Peyer's patch (tissue), 4 donors: ENCODE data around the gene RNF169. TPM values are rescaled to one million over a fixed set of nuclear protein-coding genes. Genes with fewer than 3 reads are reported as not detected.
A peak's percentile ranks its signal among the peaks of the same experiment; 100 is the strongest.

Experiments
- DNase-seq, 3 donors: peaks; one replicate each; pipeline ENCODE4 v3.0.0-alpha.2; 2017 to 2019
- H3K27ac ChIP-seq, 4 donors: fragments of 200-600 bp; sonication (generic); one replicate each; pipeline ENCODE4 v1.5.1; 2016 to 2019
- H3K27me3 ChIP-seq, 2 donors: fragments of 200-600 bp; sonication (generic); one replicate each; pipeline ENCODE4 v1.5.1; 2019
- H3K36me3 ChIP-seq, 3 donors: fragments of 200-600 bp; sonication (generic); one replicate each; pipeline ENCODE4 v1.5.1; 2016 to 2019
- H3K4me1 ChIP-seq, 4 donors: fragments of 200-600 bp; sonication (generic); one replicate each; pipeline ENCODE4 v1.5.1; 2016 to 2019
- H3K4me3 ChIP-seq, 4 donors: fragments of 200-600 bp; sonication (generic); 1 replicate in 3 of 4; 2 replicates in 1 of 4; pipeline ENCODE4 v1.5.1; 2016 to 2019; ENCODE audit warnings: mild to moderate bottlenecking in 1 of 4
- H3K9me3 ChIP-seq, 4 donors: fragments of 200-600 bp; sonication (generic); one replicate each; pipeline ENCODE4 v1.5.1; 2016 to 2019; ENCODE audit warnings: mild to moderate bottlenecking in 1 of 4
- POLR2A ChIP-seq, 2 donors: fragments of 450-650 bp; IDR thresholded peaks; one replicate each; pipeline ENCODE4 v1.5.1; 2017; ENCODE audit warnings: antibody characterized with exemption in 2 of 2, mild to moderate bottlenecking in 2 of 2, moderate library complexity in 2 of 2
- total RNA-seq, 4 donors: library from RNA; depleted of rRNA; stranded (reverse); fragments of >200 nt; gene quantifications; one replicate each; pipeline ENCODE4 v1.1.0, GENCODE V29; 2016
- TF ChIP-seq, protein P1 (sequence below), 6 experiments: fragments of 450-650 bp in 4 of 6; fragments of 200-600 bp in 2 of 6; sonication (generic) in 1 of 6; IDR thresholded peaks; one replicate each; pipeline ENCODE4 v1.5.1; 2017 to 2019; ENCODE audit warnings: antibody characterized with exemption in 6 of 6, mild to moderate bottlenecking in 3 of 6, moderate library complexity in 1 of 6

Gene RNF169, protein sequence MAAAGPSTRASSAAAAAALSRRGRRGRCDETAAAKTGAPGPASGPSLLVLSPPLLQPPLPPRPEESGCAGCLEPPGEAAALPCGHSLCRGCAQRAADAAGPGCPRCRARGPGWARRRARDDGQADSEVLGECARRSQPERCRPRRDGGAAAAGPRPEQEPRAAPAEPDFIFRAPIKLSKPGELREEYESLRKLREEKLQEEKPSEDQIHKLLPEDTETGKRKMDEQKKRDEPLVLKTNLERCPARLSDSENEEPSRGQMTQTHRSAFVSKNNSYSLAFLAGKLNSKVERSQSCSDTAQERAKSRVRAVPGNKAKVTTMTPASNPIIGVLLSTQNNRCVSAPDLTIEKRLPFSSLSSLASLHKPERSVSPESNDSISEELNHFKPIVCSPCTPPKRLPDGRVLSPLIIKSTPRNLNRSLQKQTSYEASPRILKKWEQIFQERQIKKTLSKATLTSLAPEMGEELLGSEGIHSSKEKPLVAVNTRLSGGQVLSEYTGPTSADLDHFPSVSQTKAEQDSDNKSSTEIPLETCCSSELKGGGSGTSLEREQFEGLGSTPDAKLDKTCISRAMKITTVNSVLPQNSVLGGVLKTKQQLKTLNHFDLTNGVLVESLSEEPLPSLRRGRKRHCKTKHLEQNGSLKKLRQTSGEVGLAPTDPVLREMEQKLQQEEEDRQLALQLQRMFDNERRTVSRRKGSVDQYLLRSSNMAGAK
- 10 to 100 TPM; 14.2 to 33.8 (median 19.2) TPM for total RNA-seq

DNA sequence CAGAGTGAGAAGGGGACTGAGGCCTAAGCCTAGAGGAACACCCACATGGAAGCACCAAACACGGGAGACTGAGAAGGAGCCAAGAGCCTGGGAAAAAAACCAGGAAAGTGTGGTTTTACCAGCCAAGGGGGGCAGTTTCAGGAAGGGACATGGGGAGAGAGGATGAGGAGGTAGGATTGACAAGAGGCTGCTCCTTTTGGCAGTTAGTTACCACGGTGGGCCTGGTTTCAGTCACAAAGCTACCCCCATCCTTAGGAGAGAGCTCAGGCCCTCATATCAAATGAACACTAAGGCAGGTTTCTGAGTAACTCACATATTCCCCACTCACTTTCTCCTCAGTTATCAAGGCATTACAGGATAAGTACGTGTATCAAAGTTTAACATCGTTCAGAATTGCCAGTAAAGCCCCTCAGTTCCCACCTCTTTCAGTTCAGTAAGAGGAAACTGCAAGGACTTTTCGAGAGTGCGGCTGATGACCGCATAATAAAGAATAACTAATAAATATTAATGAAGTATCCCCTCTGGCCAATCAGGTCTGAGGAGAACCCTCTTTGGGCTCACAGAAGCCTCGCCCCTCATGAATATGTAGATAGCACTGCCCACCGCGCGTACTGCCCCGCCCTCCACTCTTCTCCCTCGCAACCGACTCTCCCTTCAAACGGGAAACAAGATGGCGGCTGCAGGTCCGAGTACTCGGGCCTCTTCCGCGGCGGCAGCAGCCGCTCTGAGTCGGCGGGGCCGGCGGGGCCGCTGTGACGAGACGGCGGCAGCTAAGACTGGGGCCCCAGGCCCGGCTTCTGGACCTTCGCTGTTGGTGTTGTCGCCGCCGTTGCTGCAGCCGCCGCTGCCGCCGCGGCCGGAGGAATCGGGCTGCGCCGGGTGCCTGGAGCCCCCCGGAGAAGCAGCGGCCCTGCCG, at the start of gene RNF169:
Gene RNF169 (plus strand): TSS at position 639 of the 916 bp plus-strand sequence. CDS start 32 bp downstream, at position 671.
- Histone ChIP-seq H3K27ac (peak within 1 kb of the TSS; percentile 87 to 94 (median 90)), H3K9me3 (no peaks in the 10 kb centered on the region), H3K27me3 (no peaks in the 10 kb centered on the region), H3K4me3 (peak within 1 kb of the TSS; percentile 66 to 83 (median 82)), H3K36me3 (no peaks in the 10 kb centered on the region), H3K4me1 (peaks cover 0 to 20% (median 6%) of the 10 kb centered on the region in 4 donors)
- DNase-seq = peak; percentile 92 to 98 (median 95)
- TF ChIP-seq, protein P1, sequence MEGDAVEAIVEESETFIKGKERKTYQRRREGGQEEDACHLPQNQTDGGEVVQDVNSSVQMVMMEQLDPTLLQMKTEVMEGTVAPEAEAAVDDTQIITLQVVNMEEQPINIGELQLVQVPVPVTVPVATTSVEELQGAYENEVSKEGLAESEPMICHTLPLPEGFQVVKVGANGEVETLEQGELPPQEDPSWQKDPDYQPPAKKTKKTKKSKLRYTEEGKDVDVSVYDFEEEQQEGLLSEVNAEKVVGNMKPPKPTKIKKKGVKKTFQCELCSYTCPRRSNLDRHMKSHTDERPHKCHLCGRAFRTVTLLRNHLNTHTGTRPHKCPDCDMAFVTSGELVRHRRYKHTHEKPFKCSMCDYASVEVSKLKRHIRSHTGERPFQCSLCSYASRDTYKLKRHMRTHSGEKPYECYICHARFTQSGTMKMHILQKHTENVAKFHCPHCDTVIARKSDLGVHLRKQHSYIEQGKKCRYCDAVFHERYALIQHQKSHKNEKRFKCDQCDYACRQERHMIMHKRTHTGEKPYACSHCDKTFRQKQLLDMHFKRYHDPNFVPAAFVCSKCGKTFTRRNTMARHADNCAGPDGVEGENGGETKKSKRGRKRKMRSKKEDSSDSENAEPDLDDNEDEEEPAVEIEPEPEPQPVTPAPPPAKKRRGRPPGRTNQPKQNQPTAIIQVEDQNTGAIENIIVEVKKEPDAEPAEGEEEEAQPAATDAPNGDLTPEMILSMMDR (IDR thresholded peaks at IDR 0.05) = no peak
- peak; percentile 71 to 78 for TF ChIP-seq POLR2A (IDR thresholded peaks at IDR 0.05)

DNA sequence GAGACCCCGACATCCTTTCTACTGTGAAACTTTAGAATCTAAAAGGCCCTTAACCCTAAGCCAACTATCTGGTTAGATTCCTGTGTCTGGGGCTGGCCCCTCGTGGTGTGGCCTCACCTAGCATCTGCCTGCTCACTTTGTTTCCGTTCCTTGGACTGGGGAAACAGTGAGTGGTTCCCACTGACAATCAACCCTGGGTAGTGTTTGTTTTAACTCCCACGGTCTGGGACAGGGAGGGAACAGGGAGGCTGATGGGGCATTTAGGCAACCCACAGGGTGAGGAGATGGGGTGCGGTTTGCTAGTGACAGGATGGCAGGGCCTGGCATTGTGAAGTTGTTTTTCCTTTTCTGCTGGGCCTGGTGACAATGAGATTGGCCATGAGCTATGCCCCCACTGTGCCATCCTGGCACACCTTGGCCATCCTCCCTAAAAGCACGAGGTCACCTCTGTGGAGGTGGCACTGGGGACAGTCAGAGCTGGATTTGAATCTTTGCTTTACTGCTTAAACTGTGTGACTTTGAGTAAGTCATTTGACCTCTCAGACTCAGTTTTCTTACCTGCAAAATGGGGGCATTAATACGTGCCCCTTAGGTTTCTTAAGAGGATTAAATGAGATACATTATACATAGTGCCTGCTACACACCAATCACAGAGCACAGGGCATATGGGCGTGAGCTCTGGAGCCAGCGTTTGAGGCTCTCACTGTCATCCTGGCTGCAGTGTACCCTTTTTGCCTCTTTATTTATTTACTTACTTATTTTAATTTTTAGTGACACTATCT, 48.8 kb upstream of the RNF169 start:
- no peaks in the 10 kb centered on the region for H3K9me3 ChIP-seq
- H3K27me3 ChIP-seq = no peaks in the 10 kb centered on the region
- H3K4me1 ChIP-seq = peaks cover 0 to 15% (median 0%) of the 10 kb centered on the region in 4 donors
- no peak for DNase-seq
- no peak overlapping the region for H3K4me3 ChIP-seq
- H3K27ac ChIP-seq = no peak overlapping the region
- no peaks in the 10 kb centered on the region for H3K36me3 ChIP-seq
- TF ChIP-seq, protein P1 (IDR thresholded peaks at IDR 0.05) = no peak
- no peak for TF ChIP-seq POLR2A (IDR thresholded peaks at IDR 0.05)

DNA sequence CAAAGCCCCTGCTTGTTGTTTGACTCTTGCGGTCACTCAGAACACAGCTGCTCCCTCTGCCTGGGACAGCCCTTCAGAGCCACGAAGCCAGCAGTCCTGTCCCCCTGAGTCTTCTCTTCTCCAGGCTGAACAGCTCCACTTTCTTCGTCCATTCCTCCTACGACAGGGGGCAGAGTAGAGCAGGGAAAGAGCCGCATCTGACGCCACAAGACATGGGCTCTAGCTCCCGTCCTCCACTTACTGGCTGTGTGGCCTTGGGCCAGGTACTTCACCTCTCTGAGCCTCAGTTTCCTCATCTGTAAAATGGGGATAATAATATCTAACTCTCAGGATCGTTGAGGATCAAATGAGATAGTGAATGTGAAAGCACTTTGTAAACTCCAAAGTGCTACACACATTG, 47.3 kb upstream of the RNF169 start:
- no peaks in the 10 kb centered on the region for H3K9me3 ChIP-seq
- no peak overlapping the region for H3K27ac ChIP-seq
- no peaks in the 10 kb centered on the region for H3K36me3 ChIP-seq
- H3K4me3 ChIP-seq = no peak overlapping the region
- peaks cover 0 to 9% (median 0%) of the 10 kb centered on the region in 4 donors for H3K4me1 ChIP-seq
- TF ChIP-seq, protein P1 (IDR thresholded peaks at IDR 0.05) = no peak
- TF ChIP-seq POLR2A (IDR thresholded peaks at IDR 0.05) = no peak
- H3K27me3 ChIP-seq = no peaks in the 10 kb centered on the region
- no peak for DNase-seq

DNA sequence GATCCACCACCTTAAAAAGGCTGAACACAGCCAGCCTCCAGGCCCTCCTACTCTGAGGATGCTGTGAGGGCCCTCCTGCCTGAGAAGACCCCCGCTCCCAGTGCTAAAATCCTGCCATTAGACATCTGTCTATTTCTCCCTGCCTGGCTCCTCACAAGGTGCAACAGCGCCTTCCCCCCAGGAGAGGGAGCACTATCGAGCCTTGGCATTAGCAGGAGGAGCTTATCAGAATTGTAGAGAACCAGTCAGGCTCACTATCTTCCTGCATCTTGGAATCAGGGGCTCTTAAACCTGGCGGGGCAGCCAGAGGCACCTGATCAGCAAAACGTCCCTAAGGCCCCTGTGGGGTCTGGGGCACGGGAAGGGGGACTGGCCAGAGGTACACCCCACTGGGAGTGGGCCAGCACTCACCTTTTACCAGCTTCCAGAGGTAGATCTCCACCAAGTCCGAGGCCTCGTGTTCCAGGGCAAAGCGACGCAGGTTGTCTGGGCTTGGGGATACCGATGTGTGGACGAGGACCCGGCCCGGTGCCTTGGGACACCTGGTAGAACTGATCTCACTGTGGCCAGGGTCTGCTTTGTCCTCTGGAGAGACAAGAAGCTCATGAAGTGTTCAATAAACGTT, 46.2 kb upstream of the RNF169 start:
- Histone ChIP-seq H3K4me3 (no peak overlapping the region), H3K9me3 (no peaks in the 10 kb centered on the region), H3K27me3 (no peaks in the 10 kb centered on the region), H3K4me1 (no peaks in the 10 kb centered on the region), H3K36me3 (no peaks in the 10 kb centered on the region), H3K27ac (no peak overlapping the region)
- peak; percentile 38 to 78 (median 68) for DNase-seq
- TF ChIP-seq POLR2A (IDR thresholded peaks at IDR 0.05) = no peak
- TF ChIP-seq, protein P1 (IDR thresholded peaks at IDR 0.05) = peak; percentile 52 to 84 (median 74)
